NCI-H2227 treated with DMSO at 0.1 percent for 48 hours (cell line): ENCODE results near the gene WHRN.
A peak's percentile ranks its signal among the peaks of the same experiment; 100 is the strongest.

Source experiments
- DNase-seq: peaks from one replicate; lab custom pipeline; 2025; lab: John Stamatoyannopoulos, UW

Gene WHRN

GRCh38 chr9:114470581-114470980 lies 34.7 kb downstream of the WHRN start:
- DNase-seq = no peak

GRCh38 chr9:114470121-114470520 lies 35.2 kb downstream of the WHRN start:
- no peak for DNase-seq

GRCh38 chr9:114469091-114469853 lies 36.0 kb downstream of the WHRN start:
- DNase-seq = no peak

DNA sequence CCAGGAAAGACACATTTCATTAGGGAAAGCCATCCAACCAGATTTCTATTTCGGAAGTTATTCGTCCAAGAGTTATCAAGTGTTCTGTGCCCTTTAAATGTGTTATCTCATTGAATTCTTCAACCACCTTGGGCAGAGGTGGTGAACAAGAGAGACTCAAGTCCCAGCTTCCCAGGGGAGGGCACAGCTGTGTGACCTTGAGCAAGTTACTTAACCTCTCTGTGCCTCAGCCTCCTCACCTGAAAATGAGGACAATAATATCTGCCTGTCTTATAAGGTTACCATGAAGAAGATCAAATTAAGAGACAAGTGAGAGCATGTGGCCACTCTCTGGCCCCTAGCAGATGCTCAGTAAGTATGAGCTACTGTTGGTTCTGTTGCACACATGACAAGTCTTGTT lies 37.4 kb downstream of the WHRN start:
- DNase-seq = no peak

DNA sequence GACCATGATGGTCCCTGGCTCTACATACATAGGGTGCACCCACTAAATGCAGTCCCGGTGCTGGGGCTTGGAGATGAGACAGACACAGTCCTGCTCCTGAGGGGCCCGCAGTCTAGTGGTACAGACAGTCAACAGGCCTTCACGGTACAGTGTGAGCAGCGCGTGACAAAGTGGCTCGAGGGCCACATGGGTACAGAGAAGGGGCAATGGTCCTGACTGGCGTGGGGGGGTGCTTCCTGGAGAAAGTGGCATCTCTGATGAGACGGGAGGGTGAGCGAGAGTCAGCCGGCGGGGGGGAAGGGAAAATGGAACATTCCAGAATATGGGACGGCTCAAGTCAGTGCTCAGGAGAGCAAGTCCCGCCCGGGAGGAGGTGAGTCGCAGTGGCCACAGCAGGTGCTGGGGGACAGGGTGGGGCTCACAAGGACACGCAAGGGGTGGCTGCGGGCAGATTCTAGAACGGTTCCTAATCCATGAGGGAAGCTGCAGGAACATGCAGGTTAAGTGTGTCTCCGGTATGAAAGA lies 38.0 kb downstream of the WHRN start:
- no peak for DNase-seq

DNA sequence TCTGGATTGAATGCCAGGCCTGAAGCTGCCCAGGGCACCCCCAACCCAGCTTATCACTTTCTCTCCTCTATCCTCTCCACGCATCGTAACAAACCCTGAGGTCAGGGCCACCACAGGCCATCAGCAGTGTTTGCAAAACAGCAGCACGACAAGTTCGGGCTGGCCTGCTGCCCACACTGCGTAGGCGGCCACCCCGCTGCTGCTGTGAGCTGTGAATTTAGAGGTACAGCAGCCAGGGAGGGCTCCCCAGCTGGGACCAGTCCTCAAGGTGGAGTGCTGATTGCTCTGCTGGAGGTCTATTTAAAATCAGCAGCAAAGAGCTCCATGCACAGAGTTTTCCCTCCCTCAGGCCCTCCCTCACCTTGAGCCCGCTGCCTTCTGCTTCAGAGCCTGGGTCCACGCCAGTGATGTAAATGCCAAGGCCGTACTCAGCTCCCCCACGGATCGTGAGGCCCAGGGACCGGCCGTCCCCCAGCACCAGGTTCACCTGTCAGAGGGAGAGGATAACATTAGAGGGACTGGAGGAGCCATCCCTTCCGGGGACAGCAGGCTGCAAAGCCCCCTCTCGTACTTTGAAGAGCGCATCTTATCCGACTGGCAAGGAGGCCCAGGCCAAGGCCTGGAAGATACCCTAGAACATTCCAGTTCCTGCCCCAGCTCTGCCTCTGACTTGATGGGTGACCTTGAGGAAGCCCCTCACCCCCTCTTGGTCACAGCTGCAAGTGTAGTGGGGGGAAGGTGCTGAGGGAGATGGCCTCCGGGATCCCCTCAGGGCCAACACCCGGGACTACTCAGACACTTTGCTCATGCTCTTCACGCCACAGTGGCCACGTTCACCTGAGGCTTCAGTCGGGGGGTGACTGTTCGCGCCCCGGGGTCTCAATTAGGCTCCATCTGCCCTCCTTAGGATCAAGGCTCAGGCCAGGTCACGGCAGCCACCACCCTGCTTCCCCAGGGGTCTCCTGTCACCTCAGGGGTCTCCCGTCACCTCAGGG lies 39.1 kb downstream of the WHRN start:
- no peak for DNase-seq

DNA sequence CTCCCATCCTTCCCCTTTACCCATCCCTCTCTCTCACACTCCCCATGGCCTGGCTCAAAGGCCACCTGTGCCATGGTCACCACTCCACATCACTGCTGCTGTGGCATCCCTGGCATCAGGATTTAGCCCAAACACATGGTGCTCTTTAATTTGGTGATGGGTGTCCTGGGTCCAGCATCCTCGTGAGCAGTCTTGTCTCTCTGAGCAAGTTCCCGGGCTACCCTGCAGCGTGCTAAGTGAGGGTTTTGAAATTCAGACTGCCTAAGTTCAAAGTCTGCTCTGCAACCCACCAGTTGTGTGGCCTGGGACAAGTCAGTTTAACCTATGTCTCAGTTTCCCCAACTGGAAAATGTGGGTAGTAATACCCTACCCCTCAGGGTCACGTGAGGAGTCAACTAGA lies 39.9 kb downstream of the WHRN start:
- no peak for DNase-seq

DNA sequence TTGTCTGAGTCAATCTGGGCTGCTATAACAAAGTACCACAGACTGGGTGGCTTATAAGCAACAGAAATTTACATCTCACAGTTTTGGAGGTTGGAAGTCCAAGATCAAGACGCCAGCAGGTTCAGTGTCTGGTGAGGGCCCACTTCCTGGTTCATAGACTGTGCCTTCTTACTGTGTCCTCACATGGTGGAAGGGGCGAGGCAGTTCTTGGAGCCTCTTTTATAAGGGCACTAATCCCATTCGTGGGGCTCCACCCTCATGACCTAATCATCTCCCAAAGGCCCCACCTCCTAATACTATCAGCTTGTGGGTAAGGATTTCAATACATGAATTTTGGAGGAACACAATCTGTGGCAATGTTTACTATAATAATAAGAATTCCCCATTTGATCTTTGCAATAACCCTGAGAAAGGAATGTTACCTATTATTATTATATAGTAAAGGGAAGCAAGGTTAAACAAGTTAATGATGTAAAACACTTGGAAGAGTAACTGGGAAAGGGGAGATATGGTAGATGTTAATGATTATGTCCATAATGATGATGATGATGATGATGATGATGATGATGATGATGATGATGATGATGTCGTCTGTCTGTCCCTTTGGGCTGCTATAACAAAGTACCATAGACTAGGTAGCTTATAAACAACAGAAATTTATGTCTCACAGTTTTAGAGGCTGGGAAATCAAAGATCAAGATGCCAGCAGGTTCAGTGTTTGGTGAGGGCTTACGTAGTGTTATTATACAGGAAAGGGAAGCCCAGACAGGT lies 40.8 kb downstream of the WHRN start:
- DNase-seq = no peak

- DNase-seq = no peak
These were observed 42.5 kb downstream of the WHRN start for GRCh38 chr9:114462791-114463190.

GRCh38 chr9:114461468-114461867 lies 43.8 kb downstream of the WHRN start:
- no peak for DNase-seq

GRCh38 chr9:114460513-114461199 lies 44.6 kb downstream of the WHRN start:
- DNase-seq = peak; percentile 55

DNA sequence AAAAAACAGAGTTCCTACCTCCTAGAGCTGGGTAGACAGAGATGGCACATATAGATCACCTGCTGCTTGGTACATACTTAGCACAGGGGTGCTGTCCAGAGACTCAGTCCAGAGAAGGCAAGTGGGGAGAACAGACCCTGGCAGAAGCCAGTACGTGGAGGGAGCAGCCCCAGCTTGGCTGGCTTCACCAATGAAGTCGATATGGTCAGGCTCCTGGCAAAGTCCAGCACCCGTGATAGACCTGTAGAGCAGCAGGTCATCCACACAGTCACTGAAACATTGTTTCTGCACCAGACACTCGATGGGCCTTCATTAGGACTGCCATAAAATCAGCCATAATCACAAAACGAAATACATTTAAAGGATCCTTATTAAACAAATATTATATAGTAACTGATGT lies 45.8 kb downstream of the WHRN start:
- no peak for DNase-seq

GRCh38 chr9:114456929-114457328 lies 48.3 kb downstream of the WHRN start:
- no peak for DNase-seq

GRCh38 chr9:114454652-114455051 lies 50.6 kb downstream of the WHRN start:
- DNase-seq = no peak

GRCh38 chr9:114452219-114453165 lies 52.8 kb downstream of the WHRN start:
- DNase-seq = peak; percentile 3

- no peak for DNase-seq
These were observed 53.6 kb downstream of the WHRN start for GRCh38 chr9:114451707-114452031.

- no peak for DNase-seq
These were observed 54.2 kb downstream of the WHRN start for GRCh38 chr9:114450833-114451706.

DNA sequence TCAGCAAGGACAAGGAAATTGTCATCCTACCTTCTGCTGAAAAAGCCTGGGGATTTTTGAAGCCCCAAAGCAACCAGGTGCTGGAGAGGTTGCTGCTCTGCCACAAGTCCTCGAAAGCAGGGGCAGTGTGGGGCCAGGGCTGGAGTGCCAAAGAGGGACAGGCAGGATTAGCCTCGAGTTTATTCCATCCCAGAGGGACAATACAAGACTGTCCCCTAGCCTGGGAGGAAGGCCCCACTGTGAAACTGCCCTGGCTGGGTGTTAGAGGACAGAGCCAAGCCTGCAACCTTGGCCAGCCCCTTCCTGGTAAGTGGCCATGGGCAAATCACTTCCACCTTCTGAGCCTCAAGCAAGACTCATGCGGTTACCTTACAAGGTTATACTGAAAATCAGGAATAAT lies 55.1 kb downstream of the WHRN start:
- DNase-seq = no peak

- DNase-seq = no peak
These were observed 56.0 kb downstream of the WHRN start for GRCh38 chr9:114449236-114449635.
